Neutrophil (primary cell): ENCODE measurements around the gene TTC38.

ENCODE experiments used
- H3K27ac ChIP-seq: fragments of 200-600 bp; sonication (generic); 2 replicates; pipeline ENCODE4 v1.5.1; 2016; ENCODE audit warnings: mild to moderate bottlenecking, moderate library complexity
- H3K27me3 ChIP-seq: fragments of 200-600 bp; sonication (generic); 2 replicates; pipeline ENCODE4 v1.6.0; 2016; ENCODE audit warnings: mild to moderate bottlenecking
- H3K36me3 ChIP-seq: fragments of 200-600 bp; sonication (generic); 2 replicates; pipeline ENCODE4 v1.5.1; 2017
- H3K4me1 ChIP-seq, 2 experiments: fragments of 200-600 bp in 1 of 2; sonication (generic) in 1 of 2; 1 replicate in 1 of 2; 2 replicates in 1 of 2; pipeline versions ENCODE4 v1.5.1 to v1.6.1; 2013 to 2016; ENCODE audit warnings: low read depth in 1 of 2, low read length in 1 of 2, mild to moderate bottlenecking in 1 of 2, moderate library complexity in 1 of 2; ENCODE audit not compliant: control insufficient read depth in 1 of 2, insufficient read depth in 1 of 2
- H3K4me3 ChIP-seq, 2 experiments: fragments of 200-600 bp in 1 of 2; sonication (generic) in 1 of 2; 1 replicate in 1 of 2; 2 replicates in 1 of 2; pipeline ENCODE4 v1.5.1; 2013 to 2016; ENCODE audit warnings: low read depth in 1 of 2, low read length in 1 of 2, mild to moderate bottlenecking in 1 of 2, moderate library complexity in 1 of 2
- H3K9me3 ChIP-seq: fragments of 200-600 bp; sonication (generic); 2 replicates; pipeline ENCODE4 v1.5.1; 2016
- TF ChIP-seq, protein P1 (sequence below): fragments of 200-600 bp; sonication (generic); IDR thresholded peaks from 2 replicates; pipeline ENCODE4 v1.5.1; 2016; ENCODE audit warnings: antibody characterized with exemption

The TTC38 gene

DNA sequence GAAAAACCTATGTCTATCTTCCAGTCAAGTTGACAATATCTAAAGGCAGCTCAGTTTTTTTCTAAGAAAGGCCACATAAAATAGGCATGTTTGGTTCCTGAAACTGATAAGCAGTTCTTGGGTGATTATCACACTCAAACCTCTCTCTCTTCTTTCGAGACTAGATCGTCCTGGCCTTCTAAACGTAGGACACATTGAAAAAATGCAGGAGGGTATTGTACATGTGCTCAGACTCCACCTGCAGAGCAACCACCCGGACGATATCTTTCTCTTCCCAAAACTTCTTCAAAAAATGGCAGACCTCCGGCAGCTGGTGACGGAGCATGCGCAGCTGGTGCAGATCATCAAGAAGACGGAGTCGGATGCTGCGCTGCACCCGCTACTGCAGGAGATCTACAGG lies 32.8 kb upstream of the TTC38 start:
- Histone ChIP-seq H3K27me3 (no peaks in the 10 kb centered on the region), H3K27ac (no peak overlapping the region), H3K4me1 (peaks cover 4 to 7% of the 10 kb centered on the region in 2 experiments), H3K9me3 (no peaks in the 10 kb centered on the region), H3K36me3 (peaks cover 7% of the 10 kb centered on the region), H3K4me3 (no peak overlapping the region)
- TF ChIP-seq, protein P1, sequence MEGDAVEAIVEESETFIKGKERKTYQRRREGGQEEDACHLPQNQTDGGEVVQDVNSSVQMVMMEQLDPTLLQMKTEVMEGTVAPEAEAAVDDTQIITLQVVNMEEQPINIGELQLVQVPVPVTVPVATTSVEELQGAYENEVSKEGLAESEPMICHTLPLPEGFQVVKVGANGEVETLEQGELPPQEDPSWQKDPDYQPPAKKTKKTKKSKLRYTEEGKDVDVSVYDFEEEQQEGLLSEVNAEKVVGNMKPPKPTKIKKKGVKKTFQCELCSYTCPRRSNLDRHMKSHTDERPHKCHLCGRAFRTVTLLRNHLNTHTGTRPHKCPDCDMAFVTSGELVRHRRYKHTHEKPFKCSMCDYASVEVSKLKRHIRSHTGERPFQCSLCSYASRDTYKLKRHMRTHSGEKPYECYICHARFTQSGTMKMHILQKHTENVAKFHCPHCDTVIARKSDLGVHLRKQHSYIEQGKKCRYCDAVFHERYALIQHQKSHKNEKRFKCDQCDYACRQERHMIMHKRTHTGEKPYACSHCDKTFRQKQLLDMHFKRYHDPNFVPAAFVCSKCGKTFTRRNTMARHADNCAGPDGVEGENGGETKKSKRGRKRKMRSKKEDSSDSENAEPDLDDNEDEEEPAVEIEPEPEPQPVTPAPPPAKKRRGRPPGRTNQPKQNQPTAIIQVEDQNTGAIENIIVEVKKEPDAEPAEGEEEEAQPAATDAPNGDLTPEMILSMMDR = no peak

DNA sequence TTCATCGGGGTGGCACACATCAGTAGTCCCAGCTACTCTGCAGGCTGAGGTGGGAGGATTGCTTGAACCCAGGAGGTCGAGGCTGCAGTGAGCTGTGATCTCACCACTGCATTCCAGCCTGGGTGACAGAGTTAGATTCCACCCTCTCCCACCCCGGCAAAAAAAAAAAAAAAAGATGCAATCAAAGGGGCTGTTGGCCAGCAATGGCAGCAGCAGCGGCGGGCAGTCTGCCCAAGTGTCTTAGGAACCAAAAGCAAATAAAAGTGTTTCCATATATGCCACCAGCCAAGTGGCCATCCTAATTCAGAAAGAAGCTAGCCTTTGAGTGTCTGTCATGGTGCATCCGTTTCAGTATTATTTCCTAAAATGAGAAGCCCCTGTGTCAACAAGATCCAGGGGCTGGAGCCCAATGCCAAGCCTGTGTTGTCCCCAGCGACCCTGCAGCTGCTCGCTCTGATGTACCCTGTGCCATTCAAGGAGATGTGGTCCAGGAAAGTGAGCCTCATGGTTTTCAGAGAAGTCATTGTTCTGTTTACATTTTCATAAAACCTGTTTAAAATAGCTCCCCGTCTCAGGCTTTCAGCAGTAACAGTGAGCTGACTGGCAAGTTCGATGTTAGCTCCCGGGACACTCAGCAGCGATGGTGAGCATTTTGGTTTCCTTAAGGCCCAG lies 30.2 kb upstream of the TTC38 start:
- Histone ChIP-seq H3K27me3 (no peaks in the 10 kb centered on the region), H3K4me3 (no peak overlapping the region), H3K4me1 (peaks cover 16% of the 10 kb centered on the region in 2 experiments), H3K36me3 (peaks cover 7% of the 10 kb centered on the region), H3K9me3 (no peaks in the 10 kb centered on the region), H3K27ac (no peak overlapping the region)
- TF ChIP-seq, protein P1 = no peak

DNA sequence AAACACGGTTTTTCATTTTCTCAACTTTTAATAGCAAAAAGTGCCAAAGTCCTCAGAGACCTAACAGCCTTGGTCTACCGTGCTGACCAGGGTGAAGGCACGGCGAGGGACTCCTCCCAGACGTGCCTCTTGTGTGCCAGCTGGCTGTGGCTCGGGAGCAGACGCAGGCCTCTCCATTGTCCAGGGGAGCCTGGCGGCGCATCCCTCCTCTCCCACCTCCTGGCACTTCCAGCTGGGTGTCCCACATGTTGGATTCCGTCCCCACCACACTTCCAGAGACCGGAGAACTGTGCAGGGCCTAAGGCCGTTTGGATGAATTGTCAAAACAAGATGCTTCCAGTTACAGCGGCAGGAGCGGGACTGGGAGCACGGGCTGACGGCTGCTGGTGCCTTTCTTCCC lies 29.3 kb upstream of the TTC38 start:
- Histone ChIP-seq H3K4me3 (no peak overlapping the region), H3K36me3 (peaks cover 7% of the 10 kb centered on the region), H3K9me3 (no peaks in the 10 kb centered on the region), H3K4me1 (peaks cover 16% of the 10 kb centered on the region in 2 experiments), H3K27me3 (no peaks in the 10 kb centered on the region), H3K27ac (no peak overlapping the region)
- TF ChIP-seq, protein P1 = no peak

DNA sequence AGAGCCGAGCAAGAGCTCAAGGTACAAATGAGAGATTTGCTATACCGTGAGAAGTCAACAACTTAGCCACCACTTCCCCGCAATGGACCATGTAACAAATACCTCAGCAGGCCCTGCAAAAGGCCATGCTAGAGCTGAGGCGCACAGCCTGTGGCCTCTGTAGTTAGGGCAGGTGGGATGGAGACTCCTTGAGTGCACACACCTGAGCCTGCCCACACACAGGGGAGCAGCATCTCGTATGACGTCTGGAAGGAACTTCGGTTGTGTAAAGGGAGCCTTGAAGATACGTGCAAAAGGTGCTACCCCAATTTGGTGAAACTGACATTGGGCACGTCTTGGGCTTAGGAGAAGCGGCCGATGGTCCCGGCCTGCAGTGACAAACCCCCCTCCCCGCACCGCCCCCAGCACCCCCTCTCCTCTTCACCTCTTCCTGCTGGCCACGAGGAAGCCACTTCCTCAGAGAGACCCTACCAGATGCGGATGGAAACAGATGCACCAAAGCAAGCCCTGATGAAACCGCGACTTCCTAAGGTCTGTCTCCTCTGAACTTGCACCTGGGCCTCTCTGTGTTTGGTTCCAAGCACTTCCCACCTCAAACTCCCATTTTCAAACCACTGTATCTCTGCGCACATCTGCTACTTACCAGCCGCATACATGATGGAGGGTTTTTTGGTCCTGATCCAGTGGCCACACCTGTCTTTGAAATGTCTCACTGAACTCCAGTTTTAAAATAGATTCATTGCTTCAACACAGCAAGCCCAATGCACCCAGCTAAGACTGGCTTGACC lies 28.4 kb upstream of the TTC38 start:
- TF ChIP-seq, protein P1 = no peak
- Histone ChIP-seq H3K27me3 (no peaks in the 10 kb centered on the region), H3K27ac (no peak overlapping the region), H3K9me3 (no peaks in the 10 kb centered on the region), H3K4me1 (peaks cover 16% of the 10 kb centered on the region in 2 experiments), H3K36me3 (peaks cover 12% of the 10 kb centered on the region), H3K4me3 (no peak overlapping the region)

DNA sequence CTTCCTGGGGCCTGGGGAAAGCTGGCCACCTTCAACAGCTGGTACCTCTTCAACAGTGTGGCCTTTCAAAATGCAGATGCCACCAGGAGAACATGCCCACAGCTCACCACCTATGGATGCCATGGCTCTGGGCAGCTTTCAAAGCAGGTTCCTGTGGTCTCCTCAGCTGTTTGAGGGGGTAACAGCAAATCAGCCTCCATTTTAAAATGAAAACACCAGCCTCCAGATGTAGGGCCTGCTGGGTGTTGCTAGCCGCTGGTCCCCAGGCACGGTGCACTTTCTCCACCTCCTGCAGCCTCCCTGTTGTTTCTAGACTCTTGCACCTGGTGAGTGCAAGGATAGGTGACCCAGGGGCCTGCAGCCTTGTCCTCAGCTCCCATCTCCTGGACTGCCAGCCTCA lies 27.7 kb upstream of the TTC38 start:
- TF ChIP-seq, protein P1 = no peak
- Histone ChIP-seq H3K27me3 (no peaks in the 10 kb centered on the region), H3K27ac (no peak overlapping the region), H3K9me3 (no peaks in the 10 kb centered on the region), H3K36me3 (peaks cover 18% of the 10 kb centered on the region), H3K4me3 (no peak overlapping the region), H3K4me1 (peaks cover 16% of the 10 kb centered on the region in 2 experiments)
